Fibroblast of gingiva (primary cell): Measurements from ENCODE around the gene UPK2.
A peak's percentile ranks its signal among the peaks of the same experiment; 100 is the strongest.

Experiments used
- DNase-seq: peaks from one replicate; pipeline ENCODE4 v3.0.0-alpha.2; 2011; ENCODE audit warnings: low read depth

UPK2 gene

GRCh38 chr11:118917481-118918127 is 38.5 kb upstream of the UPK2 start:
- DNase-seq = peak; percentile 96

GRCh38 chr11:118918128-118918685 is 37.9 kb upstream of the UPK2 start:
- DNase-seq = peak; percentile 100

- peak; percentile 42 for DNase-seq
Observed at GRCh38 chr11:118918686-118919280, 37.3 kb upstream of the UPK2 start.

- DNase-seq = peak; percentile 93
Observed at GRCh38 chr11:118921121-118921928, 34.8 kb upstream of the UPK2 start.

GRCh38 chr11:118921929-118922744 is 34.0 kb upstream of the UPK2 start:
- DNase-seq = peak; percentile 93

- no peak for DNase-seq
Observed at GRCh38 chr11:118922745-118923627, 33.1 kb upstream of the UPK2 start.

GRCh38 chr11:118923721-118924587 is 32.1 kb upstream of the UPK2 start:
- no peak for DNase-seq

GRCh38 chr11:118924591-118925585 is 31.2 kb upstream of the UPK2 start:
- DNase-seq = no peak

- no peak for DNase-seq
Observed at GRCh38 chr11:118927554-118928100, 28.5 kb upstream of the UPK2 start.

GRCh38 chr11:118928101-118928869 is 27.8 kb upstream of the UPK2 start:
- DNase-seq = peak; percentile 92

- peak; percentile 44 for DNase-seq
Observed at GRCh38 chr11:118928870-118929500, 27.1 kb upstream of the UPK2 start.

GRCh38 chr11:118929501-118930093 is 26.5 kb upstream of the UPK2 start:
- DNase-seq = peak; percentile 87

GRCh38 chr11:118930094-118930712 is 25.9 kb upstream of the UPK2 start:
- DNase-seq = peak; percentile 47

GRCh38 chr11:118931571-118931970 is 24.5 kb upstream of the UPK2 start:
- no peak for DNase-seq

GRCh38 chr11:118933486-118933885 is 22.6 kb upstream of the UPK2 start:
- no peak for DNase-seq

GRCh38 chr11:118935376-118935775 is 20.7 kb upstream of the UPK2 start:
- DNase-seq = no peak
